Stimulated activated CD8-positive, alpha-beta memory T cell treated with anti-CD3 and anti-CD28 coated beads, Interleukin-2, amount 100 ng/mL, for 48 hours (primary cell): ENCODE measurements around the gene DPP7.
A peak's percentile ranks its signal among the peaks of the same experiment; 100 is the strongest.

ENCODE experiments used
- DNase-seq, 2 donors: peaks; one replicate each; pipeline ENCODE4 v3.0.0-alpha.2; 2020; ENCODE audit warnings: low read depth in 2 of 2

DPP7 gene

GRCh38 chr9:137114613-137115393 is at the start of gene DPP7:
TSS of gene DPP7 (minus strand) at chr9:137114733. CDS start at chr9:137114713, 20 bp downstream.
- DNase-seq = peak; percentile 71 to 79

- no peak for DNase-seq
Observed at GRCh38 chr9:137163805-137164204, 49.3 kb upstream of the DPP7 start.

- DNase-seq = no peak
Observed at GRCh38 chr9:137163365-137163715, 48.8 kb upstream of the DPP7 start.

DNA sequence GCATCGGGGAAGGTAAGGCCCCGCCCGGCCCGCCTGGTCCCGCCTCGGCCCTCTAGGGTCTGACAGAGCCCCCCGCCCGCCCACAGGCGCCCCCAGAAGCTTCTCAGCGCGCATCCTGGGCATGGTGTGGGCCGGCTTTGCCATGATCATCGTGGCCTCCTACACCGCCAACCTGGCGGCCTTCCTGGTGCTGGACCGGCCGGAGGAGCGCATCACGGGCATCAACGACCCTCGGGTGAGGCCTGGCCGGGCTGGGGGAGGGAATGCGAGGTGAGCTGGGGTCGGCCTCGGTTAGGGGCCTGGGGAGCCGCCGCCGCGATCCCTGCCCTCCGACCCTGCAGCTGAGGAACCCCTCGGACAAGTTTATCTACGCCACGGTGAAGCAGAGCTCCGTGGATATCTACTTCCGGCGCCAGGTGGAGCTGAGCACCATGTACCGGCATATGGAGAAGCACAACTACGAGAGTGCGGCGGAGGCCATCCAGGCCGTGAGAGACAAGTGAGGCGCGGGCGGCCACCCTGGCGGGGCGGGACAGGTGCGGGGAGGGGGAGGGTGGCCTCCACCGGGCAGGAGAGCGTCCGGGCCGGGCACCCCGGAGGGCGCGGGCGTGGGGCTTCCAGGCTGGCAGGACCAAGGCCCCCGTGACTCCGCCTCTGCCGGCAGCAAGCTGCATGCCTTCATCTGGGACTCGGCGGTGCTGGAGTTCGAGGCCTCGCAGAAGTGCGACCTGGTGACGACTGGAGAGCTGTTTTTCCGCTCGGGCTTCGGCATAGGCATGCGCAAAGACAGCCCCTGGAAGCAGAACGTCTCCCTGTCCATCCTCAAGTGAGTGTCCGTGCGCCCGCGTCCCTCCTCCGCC is 48.2 kb upstream of the DPP7 start:
- DNase-seq = no peak

DNA sequence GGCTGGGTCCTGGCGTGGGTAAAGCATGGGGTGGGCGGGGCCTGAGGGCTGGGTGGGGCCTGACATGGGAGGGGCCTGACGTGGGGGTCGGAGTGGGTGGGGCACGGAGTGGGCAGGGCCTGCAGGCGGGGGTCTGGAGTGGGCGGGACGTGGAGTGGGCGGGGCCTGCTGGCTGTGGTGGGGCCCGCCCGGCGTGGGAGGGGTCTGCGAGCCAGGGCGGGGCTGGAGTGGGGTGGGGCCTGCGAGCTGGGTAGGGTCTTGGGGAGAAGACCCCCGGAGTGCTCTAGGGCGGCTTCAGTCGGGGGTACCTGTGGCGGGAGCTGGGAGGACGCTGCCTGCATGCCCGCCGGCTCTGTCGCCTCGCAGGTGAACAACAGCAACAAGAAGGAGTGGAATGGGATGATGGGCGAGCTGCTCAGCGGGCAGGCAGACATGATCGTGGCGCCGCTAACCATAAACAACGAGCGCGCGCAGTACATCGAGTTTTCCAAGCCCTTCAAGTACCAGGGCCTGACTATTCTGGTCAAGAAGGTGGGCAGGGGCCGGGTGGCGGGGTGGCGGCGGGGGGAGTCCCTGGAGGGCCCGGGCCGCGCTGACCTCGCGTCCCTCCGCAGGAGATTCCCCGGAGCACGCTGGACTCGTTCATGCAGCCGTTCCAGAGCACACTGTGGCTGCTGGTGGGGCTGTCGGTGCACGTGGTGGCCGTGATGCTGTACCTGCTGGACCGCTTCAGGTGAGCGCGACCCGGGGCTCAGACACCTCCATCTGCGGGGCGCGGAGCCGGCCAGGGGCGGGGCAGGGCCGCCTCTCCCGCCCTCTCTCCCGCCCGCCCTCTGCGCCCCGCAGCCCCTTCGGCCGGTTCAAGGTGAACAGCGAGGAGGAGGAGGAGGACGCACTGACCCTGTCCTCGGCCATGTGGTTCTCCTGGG is 47.3 kb upstream of the DPP7 start:
- no peak for DNase-seq

GRCh38 chr9:137160716-137161557 is 46.4 kb upstream of the DPP7 start:
- DNase-seq = no peak

GRCh38 chr9:137160054-137160425 is 45.5 kb upstream of the DPP7 start:
- no peak for DNase-seq

DNA sequence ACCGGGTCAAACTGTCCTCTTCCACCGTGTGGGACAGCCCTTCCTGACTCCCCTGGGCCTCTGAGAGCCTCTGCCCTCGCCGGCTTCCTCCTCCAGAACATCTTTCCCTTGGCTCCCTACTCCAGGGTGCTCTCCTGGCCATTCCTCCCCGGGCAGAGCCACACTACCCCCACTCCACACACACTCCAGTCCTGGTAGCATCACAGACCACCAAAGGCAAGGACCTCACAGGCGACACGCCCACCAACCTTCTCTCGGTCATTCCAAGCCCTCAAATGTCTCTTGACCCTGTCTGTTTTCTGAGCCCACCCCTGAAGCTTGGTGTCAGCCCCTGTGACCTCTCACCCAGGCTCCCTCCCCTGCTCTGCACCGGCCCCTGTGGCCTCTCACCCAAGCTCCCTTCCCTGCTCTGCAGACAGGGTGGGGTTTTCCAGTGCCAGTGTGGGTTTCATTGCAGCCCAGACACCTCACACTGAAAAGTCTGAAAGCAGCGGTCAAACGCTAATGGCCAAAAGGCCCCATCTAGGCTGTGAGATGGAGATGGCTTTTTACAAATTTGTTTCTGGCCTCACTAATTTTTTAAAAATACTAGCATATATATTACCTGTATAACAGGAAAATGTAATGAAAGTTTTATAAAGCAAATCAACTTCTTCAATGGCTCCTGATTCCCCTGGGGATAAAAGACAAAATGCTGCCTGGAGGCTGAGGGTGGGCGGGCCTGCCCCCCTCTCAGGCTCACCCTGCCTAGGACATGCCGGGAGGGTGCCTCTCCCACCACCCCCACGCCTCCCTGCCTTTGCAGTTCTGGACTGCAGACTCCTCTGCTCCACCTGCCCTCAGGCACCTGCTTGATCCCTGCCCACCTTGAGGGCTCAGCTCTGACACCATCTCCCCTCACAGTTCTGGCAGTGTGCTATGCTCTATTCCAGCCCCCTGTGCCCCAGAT is 44.8 kb upstream of the DPP7 start:
- no peak for DNase-seq

- DNase-seq = no peak
Observed at GRCh38 chr9:137158625-137159024, 44.1 kb upstream of the DPP7 start.

GRCh38 chr9:137157618-137158415 is 43.3 kb upstream of the DPP7 start:
- DNase-seq = no peak

- DNase-seq = peak; percentile 50 to 58
Observed at GRCh38 chr9:137156567-137157375, 42.2 kb upstream of the DPP7 start.

DNA sequence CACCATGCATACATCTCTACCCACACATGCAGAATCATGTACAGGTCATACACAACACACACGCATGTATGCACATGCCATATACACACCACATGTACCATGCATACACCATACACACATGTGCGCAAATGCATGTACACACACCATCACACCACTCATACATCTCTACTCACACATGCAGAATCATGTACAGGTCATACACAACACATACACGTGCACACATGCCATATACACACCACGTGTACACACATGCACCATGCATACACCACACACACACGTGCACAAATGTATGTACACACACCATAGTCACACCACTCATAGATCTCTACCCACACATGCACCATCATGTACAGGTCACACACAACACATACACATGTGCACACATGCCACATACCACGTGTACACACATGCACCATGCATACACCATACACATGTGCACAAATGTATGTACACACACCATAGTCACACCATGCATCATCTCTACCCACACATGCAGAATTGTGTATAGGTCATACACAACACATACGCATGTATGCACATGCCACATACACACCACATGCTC is 38.4 kb upstream of the DPP7 start:
- DNase-seq = no peak

DNA sequence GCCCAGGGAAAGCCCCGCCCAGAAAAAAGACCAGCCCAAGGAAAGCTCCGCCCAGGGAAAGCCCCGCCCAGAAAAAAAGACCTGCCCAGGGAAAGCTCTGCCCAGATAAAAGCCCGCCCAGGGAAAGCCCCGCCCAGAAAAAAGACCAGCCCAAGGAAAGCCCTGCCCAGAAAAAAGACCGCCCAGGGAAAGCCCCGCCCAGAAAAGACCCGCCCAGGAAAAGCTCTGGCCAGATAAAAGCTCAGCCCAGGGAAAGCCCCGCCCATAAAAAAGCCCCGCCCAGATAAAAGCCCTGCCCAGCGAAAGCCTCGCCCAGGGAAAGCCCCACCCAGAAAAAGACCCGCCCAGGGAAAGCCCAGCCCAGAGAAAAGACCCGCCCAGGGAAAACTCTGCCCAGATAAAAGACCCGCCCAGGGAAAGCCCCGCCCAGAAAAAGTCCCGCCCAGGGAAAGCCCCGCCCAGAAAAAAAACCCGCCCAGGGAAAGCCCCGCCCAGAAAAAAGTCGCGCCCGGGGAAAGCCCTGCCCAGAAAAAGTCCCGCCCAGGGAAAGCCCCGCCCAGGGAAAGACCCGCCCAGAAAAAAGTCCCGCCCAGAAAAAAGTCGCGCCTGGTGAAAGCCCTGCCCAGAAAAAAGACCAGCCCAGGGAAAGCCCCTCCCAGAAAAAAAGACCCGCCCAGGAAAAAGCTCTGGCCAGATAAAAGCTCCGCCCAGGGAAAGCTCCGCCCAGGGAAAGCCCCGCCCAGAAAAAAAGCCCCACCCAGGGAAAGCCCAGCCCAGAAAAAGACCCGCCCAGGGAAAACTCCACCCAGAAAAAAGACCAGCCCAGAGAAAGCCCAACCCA is 36.3 kb upstream of the DPP7 start:
- peak in 1 of 2 donors; percentile 74 for DNase-seq

- DNase-seq = no peak
Observed at GRCh38 chr9:137149942-137150616, 35.5 kb upstream of the DPP7 start.

DNA sequence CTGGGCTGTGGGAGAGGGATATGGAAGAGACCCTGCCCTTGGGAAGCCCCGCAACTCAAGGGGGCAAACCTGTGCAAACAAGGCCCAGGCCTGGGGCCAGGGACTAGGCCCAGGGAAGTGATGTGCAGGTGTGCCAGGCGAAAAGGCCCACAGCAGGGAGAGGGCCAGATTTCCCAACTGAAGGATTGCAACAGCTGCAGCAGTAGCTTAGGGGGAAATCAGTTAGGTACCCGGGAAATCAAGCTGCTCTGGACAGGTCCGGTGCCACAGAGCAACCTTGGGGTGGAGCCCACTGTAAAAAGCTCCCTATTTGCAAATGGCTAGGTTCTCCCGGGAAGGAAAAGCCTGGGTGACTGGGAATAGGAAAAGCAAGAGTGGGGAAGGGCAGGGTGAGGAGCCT is 34.8 kb upstream of the DPP7 start:
- no peak for DNase-seq

DNA sequence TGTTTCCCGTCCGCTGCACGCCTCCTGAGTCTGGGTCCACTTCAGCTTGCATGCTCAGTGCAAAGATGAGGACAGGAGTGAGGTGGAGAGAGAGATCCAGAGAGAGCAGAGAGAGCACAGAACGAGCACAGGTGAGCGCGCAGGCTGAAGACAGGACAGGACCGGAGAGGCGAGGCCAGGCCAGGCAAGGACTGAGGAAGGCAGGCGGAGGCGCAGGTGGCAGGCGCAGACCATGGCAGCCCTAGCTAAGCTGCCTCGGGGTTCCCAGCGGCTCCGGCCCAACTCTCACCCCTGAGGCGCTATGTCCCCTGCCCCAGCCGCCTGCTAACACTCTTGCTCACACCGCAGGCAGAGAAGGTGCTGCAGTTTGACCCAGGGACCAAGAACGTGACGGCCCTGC is 34.1 kb upstream of the DPP7 start:
- DNase-seq = no peak
